ENCODE data around the gene CCKAR.

The CCKAR gene

DNA sequence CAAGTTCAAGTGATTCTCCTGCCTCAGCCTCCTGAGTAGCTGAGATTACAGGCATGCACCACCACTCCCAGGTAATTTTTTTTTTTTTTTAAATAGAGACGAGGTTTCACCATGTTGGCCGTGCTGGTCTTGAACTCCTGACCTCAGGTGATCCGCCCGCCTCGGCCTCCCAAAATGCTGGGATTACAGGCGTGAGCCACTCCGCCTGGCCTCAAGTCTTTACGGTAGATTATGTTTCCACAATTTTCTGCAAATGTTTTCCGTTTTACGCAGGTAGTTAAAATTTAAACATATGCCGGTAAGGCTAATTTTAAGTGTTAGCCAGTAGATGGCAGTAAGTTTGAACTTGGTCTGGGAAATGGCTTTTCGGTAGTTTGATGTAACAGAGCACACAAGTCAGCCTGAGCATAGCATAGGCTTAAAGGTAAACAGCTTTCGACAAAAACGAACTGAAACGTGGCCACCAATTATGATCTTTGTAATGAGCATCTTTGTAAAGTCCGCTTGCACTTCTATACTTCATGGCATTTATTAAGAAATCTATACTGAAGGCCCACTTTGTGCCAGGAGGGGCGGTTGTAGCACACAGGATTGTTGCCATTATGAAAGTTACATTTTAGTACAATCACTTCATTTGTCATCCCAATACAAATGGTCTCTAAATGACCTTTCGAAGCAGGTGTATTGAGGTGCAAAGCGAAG lies 31.1 kb downstream of the CCKAR start:
- DNase-seq (ENCODE audit: low read depth), result no peak

DNA sequence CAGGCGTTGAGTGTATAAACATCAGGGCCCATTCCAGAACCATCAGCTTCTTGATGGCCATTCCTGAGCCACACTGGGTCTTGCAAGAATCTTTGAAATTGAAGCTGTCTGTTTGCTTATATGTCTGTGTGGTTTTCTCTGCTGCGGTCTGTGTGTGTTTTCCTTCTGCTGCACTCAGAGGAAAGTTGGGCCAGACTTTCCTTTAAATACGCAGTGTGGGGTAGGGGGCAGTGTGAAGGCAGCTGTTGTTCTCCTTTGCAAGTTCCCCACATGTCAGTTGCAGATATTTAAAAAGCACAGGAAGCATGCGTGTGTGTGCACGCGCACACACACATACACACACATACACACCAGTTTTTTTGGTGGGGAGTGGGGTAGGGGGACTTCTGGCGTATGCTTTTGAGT lies 32.1 kb downstream of the CCKAR start:
- DNase-seq (ENCODE audit: low read depth), result no peak

DNA sequence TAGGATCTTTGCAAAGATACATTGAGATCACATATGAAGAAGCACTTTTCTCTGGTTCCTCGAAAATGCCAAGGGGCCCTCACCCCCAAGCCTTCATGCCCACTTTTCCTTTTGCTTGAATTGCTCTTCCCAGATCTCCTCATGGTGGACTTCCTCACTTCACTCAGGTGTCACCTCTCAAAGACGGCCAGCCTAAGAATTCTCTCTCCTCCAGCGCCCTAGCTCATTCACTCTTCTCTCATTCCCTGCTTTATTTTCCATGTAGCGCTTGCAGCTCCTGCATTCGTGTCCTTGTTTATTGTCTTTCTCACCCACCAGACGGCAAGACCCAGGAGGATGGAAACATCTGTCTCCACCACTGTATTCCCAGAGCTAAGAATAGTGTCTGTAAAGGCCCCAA lies 32.9 kb downstream of the CCKAR start:
- DNase-seq (ENCODE audit: low read depth), result no peak

DNA sequence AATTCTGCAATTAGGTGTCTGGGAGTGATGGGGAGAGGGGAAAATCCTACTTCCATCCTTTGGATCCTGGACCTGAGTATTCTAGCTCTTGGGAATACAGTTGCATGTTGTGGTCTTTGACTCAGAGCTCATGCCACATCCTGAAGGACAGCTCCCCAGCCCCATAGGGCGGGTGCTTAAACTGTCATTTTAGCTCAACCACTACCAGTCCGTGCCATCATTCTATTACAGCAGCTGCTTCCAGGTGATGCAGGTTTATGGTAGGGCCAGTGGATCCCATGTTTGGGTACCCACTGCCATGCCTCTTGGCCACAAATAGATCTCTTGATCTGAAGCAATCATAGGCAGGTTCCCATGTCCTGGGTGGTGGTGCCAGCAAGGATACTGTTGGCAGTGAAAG lies 34.7 kb downstream of the CCKAR start:
- DNase-seq (ENCODE audit: low read depth), result no peak

DNA sequence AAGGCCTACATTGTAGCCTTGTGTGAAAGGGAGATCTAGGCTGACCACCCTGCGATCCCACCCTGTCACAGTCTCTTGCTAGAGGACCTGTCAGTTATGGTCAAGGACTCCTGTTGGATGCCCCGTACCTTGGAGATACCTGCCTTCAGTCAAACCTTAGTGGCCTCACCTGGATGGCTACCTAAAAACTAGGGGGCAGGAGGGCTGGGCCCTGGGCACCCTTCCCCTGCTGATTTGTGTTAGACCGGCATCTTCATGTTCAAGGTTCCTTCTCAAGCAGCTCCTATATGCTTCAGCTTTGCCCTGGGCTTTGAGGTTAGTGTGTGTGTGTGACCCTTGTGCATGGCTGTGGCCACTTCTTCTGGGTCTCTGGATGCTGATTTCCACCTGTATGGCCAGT lies 35.3 kb downstream of the CCKAR start:
- DNase-seq (ENCODE audit: low read depth), result no peak

DNA sequence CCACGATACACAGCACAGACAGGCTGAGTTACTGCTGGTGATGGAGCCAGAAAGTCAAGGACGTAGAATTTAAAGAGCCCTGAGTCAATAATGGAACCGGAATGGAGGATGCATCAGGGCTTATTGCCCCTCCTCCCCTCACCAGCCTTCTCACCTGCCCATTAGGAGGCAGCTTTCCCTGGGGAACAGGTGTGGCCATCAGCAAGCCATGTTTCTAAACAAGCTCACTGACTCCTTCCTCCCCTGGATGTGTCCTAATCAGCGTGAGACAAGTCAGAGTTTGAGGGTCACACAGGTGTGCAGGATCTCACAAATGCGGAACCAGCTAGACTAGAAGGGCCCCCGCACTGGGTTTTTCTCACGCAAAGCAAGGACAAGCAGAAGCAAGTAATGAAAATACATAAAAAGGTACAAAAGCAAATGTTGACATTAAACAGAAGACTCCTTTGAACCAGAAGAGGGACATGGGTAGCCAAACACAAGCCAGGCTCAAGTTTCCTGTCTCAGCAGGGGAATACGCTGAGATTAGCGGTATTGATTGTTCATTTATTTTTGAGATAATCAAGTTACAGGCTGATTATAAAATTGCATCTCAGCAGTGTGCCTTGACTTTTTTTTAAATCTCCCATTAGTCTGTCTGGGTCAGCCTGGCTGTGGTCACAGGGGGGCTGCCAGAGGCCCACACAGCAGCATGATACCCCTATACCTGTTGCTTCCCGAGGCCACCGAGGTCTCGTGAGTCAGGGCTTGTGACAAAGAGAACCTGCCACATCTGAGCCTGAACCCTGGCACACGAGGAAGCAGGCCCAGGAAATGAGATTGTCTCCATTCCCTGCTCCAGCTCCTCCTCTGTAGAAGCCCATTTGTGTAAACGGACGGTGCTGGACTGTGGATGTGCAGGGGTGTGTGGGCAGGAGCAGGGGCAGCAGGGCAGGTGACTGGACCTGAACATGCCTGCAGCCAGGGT lies 37.4 kb downstream of the CCKAR start:
- no peak for DNase-seq (ENCODE audit: low read depth)

DNA sequence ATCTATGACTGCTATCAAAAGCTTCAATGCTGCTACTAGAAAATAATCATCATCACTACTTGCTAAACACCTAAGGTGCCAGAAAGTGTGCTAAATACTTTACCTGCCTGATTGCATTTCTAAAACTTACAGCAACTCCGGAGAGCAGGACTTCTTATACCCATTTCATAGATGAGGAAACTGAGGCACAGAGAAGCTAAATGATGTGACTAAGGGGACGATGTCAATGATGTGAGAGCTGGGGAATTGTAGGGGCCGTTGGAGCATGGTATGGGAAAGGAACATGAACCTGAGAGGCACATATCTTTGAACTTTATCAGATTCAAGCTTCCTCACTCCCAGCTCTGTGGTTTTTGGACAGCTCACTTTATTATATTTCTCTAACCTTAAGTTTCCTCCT lies 38.7 kb downstream of the CCKAR start:
- no peak for DNase-seq (ENCODE audit: low read depth)

DNA sequence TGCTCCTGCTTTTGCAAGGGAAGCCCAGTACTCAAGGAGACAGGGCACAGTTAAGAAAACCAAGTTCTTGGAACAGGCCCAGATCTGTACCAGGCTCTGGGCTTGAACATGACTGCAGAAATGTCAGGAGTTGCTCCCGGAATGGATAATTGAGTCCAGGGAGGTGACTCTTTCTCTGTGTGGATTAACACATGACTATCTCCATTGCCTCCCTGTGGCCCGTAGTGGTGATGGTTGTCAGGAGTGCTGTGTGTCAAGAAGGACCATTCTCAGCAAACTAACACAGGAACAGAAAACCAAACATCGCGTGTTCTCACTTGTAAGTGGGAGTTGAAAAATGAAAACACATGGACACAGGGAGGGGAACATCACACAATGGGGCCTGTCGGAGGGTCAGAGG lies 39.9 kb downstream of the CCKAR start:
- DNase-seq (ENCODE audit: low read depth), result no peak

DNA sequence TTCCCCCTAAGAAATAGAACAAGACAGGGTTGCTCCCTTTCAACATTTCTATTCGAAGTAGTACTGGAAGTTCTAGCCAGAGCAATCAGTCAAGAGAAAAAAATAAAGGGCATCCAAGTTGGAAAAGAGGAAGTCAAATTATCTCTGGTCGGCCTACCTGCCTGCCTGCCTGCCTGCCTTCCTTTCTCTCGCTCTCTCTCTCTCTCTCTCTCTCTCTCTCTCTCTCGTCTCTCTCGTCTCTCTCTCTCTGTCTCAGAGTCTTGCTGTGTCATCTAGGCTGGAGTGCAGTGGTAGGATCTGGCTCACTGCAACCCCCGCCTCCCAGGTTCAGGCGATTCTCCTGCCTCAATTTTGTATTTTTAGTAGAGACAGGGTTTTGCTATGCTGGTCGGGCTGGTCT lies 42.9 kb downstream of the CCKAR start:
- DNase-seq (ENCODE audit: low read depth), result no peak

DNA sequence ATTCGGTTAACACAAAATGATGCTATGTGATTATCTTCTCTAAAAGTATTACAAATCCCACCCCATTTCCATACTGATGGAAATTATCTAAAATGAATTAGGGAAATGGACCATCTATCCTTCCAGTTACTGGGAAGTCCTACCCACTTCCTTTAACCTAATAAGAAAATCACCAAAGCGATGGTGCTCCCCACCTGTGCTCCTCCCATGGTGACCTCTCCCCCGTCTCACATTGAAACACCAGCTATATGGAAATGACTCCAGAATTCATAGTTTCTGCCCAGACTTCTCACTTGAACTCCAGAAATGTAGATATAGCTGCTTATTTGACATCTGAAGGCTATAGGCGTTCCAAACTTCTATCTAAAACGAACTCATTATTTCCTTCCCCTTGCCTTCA lies 48.5 kb downstream of the CCKAR start:
- DNase-seq (ENCODE audit: low read depth), result no peak

DNA sequence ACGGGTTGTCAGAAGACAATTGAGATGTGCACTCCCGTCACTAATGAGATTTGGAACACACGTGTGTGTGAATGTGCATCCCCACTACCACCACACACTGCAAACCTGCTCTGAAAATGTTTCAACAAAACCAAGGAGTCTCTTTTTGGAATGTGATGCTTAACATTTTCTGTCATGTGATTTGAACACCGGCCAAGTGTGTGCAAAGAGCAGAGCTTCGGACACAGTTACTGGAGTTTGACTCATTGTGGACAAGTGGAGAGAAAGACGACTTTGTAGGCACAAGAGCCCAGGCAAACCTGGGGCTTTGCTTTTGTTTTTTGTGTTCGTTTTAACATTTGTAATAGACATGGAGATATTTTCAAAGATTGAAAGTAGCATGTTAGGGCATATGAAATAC lies 49.2 kb downstream of the CCKAR start:
- no peak for DNase-seq (ENCODE audit: low read depth)

DNA sequence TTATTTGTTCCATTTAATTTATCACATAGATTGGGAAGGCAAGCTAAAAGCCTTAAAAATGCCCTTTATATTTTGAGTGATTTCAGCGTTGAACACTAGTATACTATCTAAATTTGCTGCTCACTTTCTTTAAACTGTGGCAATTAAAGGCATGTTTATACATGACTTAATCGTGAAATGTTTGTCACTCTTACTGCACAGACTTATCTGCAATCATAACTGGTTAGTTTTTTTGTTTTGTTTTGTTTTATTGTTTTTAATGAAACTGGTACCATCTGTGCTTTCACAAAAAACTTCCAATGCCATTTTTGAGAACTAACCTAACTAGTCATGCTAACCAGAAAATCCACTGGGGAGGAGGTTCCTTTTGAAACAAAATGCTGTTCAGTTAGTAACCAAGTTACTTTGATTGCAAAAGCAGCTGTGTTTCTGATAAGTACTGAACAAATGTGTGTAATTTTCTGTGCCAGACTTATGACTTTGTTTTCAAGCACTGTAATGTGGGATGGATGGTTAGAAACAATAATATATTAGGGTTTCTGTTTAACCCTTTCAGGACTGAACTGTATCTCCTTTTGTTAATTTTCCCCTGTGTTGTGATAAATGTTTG lies 56.1 kb downstream of the CCKAR start:
- DNase-seq (ENCODE audit: low read depth), result no peak

DNA sequence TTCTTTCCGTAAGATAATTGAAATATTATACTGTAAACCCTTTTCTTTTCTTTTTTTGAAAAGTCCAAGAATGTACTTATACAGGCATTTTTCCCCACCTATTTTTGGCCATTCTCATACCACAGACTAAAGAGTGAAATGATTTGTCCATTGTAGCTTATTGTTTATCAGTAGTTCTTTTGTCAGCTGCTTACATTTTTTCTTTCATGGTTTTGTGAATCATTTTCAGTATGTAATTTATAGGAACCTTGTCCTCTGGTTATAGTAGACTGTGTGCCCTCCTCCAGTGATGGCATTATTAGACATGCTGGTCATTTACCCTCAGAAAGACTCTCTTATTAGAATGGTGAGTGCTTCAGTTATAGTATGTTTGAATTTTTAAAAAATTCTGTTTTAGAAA lies 56.7 kb downstream of the CCKAR start:
- DNase-seq (ENCODE audit: low read depth), result no peak

DNA sequence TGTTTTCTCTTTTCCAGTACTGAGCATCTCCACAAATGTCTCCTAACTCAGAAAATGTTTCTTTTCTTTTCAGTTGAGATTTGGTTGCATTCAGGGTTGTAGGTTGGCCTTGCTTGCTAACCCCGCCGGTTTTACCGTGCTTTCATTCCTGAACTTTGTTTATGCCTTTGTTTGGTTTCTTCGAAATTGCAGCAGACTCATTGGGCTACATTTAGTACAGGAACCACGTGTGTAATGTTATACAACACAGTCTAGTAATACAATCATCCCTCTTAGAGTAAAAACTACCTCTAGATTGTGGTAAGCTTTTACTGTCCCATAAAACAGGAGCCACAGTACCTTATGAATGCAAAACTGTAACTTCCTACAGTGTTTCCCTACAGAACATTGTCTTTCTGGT lies 57.9 kb downstream of the CCKAR start:
- no peak for DNase-seq (ENCODE audit: low read depth)

DNA sequence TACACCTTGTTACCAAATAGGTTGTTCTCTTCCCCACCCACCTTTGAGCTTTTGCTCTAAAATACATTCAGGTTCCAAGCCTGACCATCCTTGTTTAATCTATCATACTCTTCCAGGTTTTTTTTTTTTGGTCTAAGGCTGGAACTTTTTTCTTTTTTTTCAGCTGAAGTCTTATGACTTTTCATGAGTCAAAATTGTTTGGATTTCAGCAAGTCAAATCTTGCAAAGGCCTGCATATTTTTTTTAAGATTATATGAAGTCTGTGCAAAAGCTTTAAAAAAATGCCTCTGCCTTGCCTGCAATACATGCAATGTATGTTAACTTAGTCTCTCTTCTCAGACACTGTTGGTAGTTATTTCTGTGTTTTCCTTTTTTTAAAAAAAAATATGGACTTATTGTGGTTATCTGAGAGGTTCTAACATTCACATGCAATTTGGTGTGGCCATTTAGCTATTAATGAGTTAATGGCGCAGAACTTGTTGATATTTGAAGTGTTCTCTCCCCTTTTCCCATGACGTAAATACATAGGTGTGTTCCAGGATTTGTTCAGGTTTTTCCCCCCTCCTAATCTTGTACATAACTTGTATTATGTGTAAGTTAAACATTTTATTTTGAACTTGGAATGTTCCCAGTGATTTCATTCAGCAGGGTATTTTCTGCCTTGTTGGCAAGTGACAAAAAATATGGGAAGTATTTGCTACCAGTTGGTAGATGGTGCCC lies 58.7 kb downstream of the CCKAR start:
- DNase-seq (ENCODE audit: low read depth), result no peak
